Astrocyte of the spinal cord (primary cell): ENCODE data around the gene CNN1.

Experiments used
- DNase-seq: peaks from one replicate; pipeline ENCODE4 v3.0.0; 2011; ENCODE audit warnings: low read depth, low spot score
- H3K4me3 ChIP-seq: 2 replicates; pipeline ENCODE4 v1.5.1; 2011; ENCODE audit warnings: low read depth, mild to moderate bottlenecking, low read length, moderate library complexity
- in situ Hi-C: cut with HindIII; loops from 2 replicates; pipeline ENCODE4 v1.10.0; 2017; ENCODE audit warnings: low sequenced_read_pairs
- TF ChIP-seq, protein P1 (sequence below): IDR thresholded peaks from 2 replicates; pipeline ENCODE4 v1.5.1; 2012; ENCODE audit warnings: low read depth, mild to moderate bottlenecking, low read length, inconsistent platforms

CNN1 gene

DNA sequence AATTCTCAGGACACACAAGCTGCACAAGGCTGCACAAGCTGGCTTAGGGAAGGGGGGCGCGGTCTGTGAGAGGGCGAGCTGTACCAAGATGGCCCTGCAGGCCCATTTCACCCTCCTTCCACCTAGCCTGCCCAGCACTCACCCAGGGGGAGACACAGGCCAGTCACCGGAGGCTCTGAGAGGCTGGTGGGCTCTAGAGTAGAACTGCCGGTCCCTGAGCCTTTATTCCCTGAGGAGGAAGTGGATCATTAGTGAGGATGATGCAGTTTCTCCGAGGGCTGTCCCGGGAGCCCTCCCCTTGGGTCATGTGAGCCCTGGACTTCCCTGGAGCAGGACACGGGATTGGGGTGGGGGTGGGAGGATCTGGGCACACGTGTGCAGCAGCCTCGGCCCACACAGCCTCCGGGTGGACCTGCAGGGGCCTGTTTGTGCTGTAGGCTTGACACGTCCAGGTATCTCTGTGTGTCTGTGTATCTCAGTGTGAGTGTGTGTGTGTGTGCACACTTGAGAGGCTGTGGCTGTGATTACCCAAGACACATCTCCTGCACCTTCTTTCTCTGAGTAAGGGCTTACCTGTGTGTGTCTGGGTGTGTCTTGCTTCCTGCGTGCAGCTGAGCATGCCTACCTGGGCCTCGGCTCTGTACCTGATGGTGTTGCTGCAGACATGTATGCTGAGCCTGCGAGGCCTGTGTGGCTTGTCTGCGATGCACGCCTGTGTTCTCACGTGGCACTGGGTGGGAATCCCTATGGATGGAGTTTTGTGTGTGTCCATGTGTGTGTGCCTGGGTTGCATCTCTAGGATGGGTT, 39.0 kb downstream of the CNN1 start, which contains the start of gene ACP5:
TSS of gene ACP5 (minus strand) at position 195 of the 807 bp plus-strand sequence. CDS start 328 bp downstream, outside the sequence.
- no peak within 1 kb of the TSS for H3K4me3 ChIP-seq
- in situ Hi-C loops, result no loop called here
- no peak for DNase-seq
- TF ChIP-seq, protein P1, sequence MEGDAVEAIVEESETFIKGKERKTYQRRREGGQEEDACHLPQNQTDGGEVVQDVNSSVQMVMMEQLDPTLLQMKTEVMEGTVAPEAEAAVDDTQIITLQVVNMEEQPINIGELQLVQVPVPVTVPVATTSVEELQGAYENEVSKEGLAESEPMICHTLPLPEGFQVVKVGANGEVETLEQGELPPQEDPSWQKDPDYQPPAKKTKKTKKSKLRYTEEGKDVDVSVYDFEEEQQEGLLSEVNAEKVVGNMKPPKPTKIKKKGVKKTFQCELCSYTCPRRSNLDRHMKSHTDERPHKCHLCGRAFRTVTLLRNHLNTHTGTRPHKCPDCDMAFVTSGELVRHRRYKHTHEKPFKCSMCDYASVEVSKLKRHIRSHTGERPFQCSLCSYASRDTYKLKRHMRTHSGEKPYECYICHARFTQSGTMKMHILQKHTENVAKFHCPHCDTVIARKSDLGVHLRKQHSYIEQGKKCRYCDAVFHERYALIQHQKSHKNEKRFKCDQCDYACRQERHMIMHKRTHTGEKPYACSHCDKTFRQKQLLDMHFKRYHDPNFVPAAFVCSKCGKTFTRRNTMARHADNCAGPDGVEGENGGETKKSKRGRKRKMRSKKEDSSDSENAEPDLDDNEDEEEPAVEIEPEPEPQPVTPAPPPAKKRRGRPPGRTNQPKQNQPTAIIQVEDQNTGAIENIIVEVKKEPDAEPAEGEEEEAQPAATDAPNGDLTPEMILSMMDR, result no peak

GRCh38 chr19:11578258-11579142, 39.8 kb downstream of the CNN1 start:
- TF ChIP-seq, protein P1, result no peak
- in situ Hi-C loops, result no loop called here
- no peak for DNase-seq
- no peak overlapping the region for H3K4me3 ChIP-seq

- in situ Hi-C loops, result no loop called here
- no peak for DNase-seq
- no peak overlapping the region for H3K4me3 ChIP-seq
- TF ChIP-seq, protein P1, result no peak
These were observed 41.5 kb downstream of the CNN1 start for GRCh38 chr19:11580116-11580515.

- TF ChIP-seq, protein P1, result no peak
- DNase-seq, result no peak
- H3K4me3 ChIP-seq, result no peak overlapping the region
- in situ Hi-C loops, result no loop called here
These were observed 43.1 kb downstream of the CNN1 start for GRCh38 chr19:11581740-11582139.

DNA sequence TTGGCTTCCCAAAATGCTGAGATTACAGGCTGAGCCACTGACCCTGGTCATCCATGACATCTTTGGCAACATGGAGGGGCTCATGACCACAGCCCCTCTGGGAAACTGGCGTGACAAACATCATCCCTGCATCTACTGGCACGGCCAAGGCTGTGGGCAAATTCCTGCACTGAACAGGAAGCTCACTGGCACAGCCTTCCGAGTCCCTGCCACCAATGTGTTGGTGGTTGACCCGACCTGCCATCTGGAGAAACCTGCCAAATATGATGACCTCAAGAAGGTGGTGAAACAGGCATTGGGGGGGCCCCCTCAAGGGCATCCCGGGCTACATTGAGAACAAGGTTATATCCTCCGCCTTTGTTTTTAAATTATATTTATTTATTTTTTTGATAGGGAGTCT, 47.7 kb downstream of the CNN1 start:
- DNase-seq, result no peak
- H3K4me3 ChIP-seq, result no peak overlapping the region
- in situ Hi-C loops, result no loop called here
- TF ChIP-seq, protein P1, result no peak

GRCh38 chr19:11587302-11587974, 48.8 kb downstream of the CNN1 start:
- in situ Hi-C loops, result no loop called here
- TF ChIP-seq, protein P1, result peak; percentile 92
- peak; percentile 44 for DNase-seq
- H3K4me3 ChIP-seq, result no peak overlapping the region
